HG03460 (cell line): Measurements from ENCODE around the gene ZNF33A.
"Not testable (repeated sequence)": the region's sequence is repeated elsewhere in the genome, so short reads cannot be mapped to it uniquely, and the experiment has no call there.

ENCODE experiments used
- ATAC-seq: cut with Tn5 transposase; IDR thresholded peaks from one replicate; pipeline ENCODE4 v1.9.1; 2021; ENCODE audit not compliant: unreplicated experiment

The ZNF33A gene

GRCh38 chr10:38043516-38043915, 33.0 kb downstream of the ZNF33A start:
- no peak for ATAC-seq

GRCh38 chr10:38045129-38045528, 34.7 kb downstream of the ZNF33A start:
- ATAC-seq = no peak

GRCh38 chr10:38047666-38048065, 37.2 kb downstream of the ZNF33A start:
- no peak for ATAC-seq

GRCh38 chr10:38050212-38050611, 39.7 kb downstream of the ZNF33A start:
- ATAC-seq = no peak

- ATAC-seq = no peak
Measured at GRCh38 chr10:38054361-38054797, 43.9 kb downstream of the ZNF33A start.

- ATAC-seq = not testable (repeated sequence)
Measured at GRCh38 chr10:38055274-38055894, 44.9 kb downstream of the ZNF33A start.

- not testable (repeated sequence) for ATAC-seq
Measured at GRCh38 chr10:38069663-38070062, 59.2 kb downstream of the ZNF33A start.

- no peak for ATAC-seq
Measured at GRCh38 chr10:38070501-38070900, 60.0 kb downstream of the ZNF33A start.

- ATAC-seq = no peak
Measured at GRCh38 chr10:38072552-38072951, 62.1 kb downstream of the ZNF33A start.

- ATAC-seq = no peak
Measured at GRCh38 chr10:38076687-38077086, 66.2 kb downstream of the ZNF33A start.

- not testable (repeated sequence) for ATAC-seq
Measured at GRCh38 chr10:38093318-38093717, 82.8 kb downstream of the ZNF33A start.

- ATAC-seq = peak; percentile 22
Measured at GRCh38 chr10:38093816-38094157, 83.3 kb downstream of the ZNF33A start.

- peak; percentile 97 for ATAC-seq
Measured at GRCh38 chr10:38094158-38094926, 83.9 kb downstream of the ZNF33A start, which contains the start of gene ZNF37A. Gene ZNF37A (plus strand): TSS chr10:38094337. CDS start chr10:38096618, 2,281 bp downstream.

GRCh38 chr10:38094927-38095574, 84.6 kb downstream of the ZNF33A start:
- no peak for ATAC-seq

GRCh38 chr10:38102880-38103279, 92.4 kb downstream of the ZNF33A start:
- no peak for ATAC-seq

GRCh38 chr10:38103756-38104155, 93.3 kb downstream of the ZNF33A start:
- ATAC-seq = no peak

- no peak for ATAC-seq
Measured at GRCh38 chr10:38112159-38112558, 101.7 kb downstream of the ZNF33A start.
